ENCODE data around the gene CEP170B.
"Not testable (repeated sequence)": the region's sequence is repeated elsewhere in the genome, so short reads cannot be mapped to it uniquely, and the experiment has no call there.

The CEP170B gene

DNA sequence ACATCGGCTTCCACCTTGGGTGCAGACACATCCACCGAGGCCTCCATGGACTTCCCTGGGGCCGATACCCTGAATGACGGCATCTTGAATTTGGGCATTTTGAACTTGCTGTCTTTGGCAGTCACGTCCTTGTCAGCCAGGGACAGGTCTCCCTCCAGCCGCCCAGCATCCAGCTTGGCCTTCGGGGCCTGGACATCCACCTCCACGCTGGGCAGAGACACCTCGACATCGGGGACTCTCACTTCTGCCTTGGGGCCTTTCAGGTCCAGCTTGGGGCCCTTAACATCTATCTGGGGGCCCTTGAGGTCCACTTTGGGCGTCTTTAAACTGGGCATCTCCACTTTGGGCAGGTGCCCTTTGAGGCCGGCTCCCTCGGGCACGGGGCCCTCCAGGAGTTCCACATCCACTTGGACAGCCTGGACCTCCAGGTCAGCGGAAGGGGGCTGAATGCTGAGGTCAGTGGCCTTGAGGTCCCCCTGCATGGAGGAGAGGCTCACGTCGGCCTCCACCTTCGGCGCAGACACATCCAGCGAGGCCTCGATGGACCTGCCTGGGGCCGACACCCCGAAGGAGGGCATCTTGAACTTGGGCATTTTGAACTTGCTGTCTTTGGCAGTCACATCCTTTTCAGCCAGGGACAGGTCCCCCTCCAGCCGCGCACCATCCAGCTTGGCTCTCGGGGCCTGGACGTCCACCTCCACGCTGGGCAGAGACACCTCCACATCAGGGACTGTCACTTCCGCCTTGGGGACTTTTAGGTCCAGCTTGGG lies 79.6 kb downstream of the CEP170B start:
- DNase-seq (ENCODE audit: low read depth in 2 of 2): not testable (repeated sequence)

DNA sequence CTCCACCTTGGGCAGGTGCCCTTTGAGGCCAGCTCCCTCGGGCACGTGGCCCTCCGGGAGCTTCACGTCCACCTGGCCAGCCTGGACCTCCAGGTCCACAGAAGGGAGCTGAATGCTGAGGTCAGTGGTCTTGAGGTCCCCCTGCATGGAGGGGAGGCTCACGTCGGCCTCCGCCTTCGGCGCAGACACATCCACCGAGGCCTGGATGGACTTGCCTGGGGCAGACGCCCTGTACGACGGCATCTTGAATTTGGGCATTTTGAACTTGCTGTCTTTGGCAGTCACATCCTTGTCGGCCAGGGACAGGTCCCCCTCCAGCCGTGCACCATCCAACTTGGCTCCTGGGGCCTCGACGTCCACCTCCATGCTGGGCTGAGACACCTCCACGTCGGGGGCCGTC lies 80.2 kb downstream of the CEP170B start:
- DNase-seq (ENCODE audit: low read depth in 2 of 2): not testable (repeated sequence)
